Ishikawa (cell line): ENCODE results near the gene PCP4.

ENCODE experiments used
- CEBPB ChIP-seq: IDR thresholded peaks from 2 replicates; pipeline ENCODE4 v1.6.1; 2012
- CREB1 ChIP-seq: IDR thresholded peaks from 2 replicates; pipeline ENCODE4 v1.6.1; 2012; ENCODE audit warnings: low read depth
- EGR1 ChIP-seq: IDR thresholded peaks from 2 replicates; pipeline ENCODE4 v1.6.1; 2012
- EP300 ChIP-seq: IDR thresholded peaks from 2 replicates; pipeline ENCODE4 v1.6.1; 2012; ENCODE audit warnings: borderline replicate concordance
- FOXM1 ChIP-seq: IDR thresholded peaks from 2 replicates; pipeline ENCODE4 v1.6.1; 2012; ENCODE audit warnings: low read depth, borderline replicate concordance
- NFIC ChIP-seq: IDR thresholded peaks from 2 replicates; pipeline ENCODE4 v1.6.1; 2012
- RAD21 ChIP-seq: IDR thresholded peaks from 2 replicates; pipeline ENCODE4 v1.6.1; 2012; ENCODE audit warnings: low read depth
- TAF1 ChIP-seq: IDR thresholded peaks from 2 replicates; pipeline ENCODE4 v1.6.1; 2012; ENCODE audit warnings: low read depth, mild to moderate bottlenecking
- TCF12 ChIP-seq: IDR thresholded peaks from 2 replicates; pipeline ENCODE4 v1.6.1; 2012; ENCODE audit warnings: low read depth
- TEAD4 ChIP-seq: IDR thresholded peaks from 2 replicates; pipeline ENCODE4 v1.6.1; 2012
- YY1 ChIP-seq: IDR thresholded peaks from 2 replicates; pipeline ENCODE4 v1.6.1; 2012; ENCODE audit warnings: low read depth
- ZBTB7A ChIP-seq: IDR thresholded peaks from 2 replicates; pipeline ENCODE4 v1.6.1; 2012; ENCODE audit warnings: low read depth
- TF ChIP-seq, protein P1 (sequence below): IDR thresholded peaks from 2 replicates; pipeline ENCODE4 v1.6.1; 2012
- TF ChIP-seq, protein P2 (sequence below): IDR thresholded peaks from 2 replicates; pipeline ENCODE4 v1.6.1; 2012; ENCODE audit warnings: low read depth, mild to moderate bottlenecking
- TF ChIP-seq, protein P3 (sequence below): IDR thresholded peaks from 2 replicates; pipeline ENCODE4 v1.6.1; 2012

The PCP4 gene

DNA sequence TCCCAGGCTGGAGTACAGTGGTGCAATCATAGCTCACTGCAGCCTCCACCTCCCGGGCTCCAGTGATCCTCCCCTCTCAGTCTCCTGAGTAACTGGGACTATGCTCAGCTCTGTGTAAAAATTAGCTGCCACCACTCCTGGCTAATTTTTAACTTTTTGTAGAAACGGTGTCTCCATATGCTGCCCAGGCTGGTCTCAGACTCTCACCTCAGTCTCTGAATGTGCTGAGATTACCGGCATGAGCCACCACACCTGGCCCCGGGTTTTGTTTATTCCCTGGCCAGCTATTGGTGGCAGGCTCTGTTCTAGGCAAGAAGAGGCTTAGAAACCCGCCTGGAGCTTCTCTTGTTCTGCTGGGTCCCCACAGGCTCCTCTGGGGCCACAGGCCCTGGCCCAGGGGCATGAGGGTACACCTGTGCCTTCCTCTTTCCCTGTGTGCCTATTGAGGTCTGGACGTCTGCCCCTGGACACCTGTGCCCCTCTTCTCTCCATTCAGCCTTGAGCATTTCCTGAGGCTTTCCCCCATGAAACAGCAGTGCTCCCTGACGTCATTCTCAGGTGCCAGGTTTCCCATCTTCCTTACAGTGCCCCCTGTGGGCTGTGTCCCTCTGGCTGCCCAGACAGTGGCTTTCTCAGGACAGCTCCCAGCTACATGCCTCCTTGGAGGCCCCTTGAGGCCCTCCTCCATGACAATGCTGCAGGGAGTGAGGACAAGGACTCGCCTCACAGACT is 57.5 kb downstream of the PCP4 start:
- TF ChIP-seq TAF1, result no peak
- no peak for TF ChIP-seq ZBTB7A
- TF ChIP-seq TCF12, result no peak
- TF ChIP-seq EP300, result no peak
- TF ChIP-seq, protein P1, sequence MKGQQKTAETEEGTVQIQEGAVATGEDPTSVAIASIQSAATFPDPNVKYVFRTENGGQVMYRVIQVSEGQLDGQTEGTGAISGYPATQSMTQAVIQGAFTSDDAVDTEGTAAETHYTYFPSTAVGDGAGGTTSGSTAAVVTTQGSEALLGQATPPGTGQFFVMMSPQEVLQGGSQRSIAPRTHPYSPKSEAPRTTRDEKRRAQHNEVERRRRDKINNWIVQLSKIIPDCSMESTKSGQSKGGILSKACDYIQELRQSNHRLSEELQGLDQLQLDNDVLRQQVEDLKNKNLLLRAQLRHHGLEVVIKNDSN, result no peak
- no peak for TF ChIP-seq FOXM1
- no peak for TF ChIP-seq RAD21
- TF ChIP-seq, protein P2, sequence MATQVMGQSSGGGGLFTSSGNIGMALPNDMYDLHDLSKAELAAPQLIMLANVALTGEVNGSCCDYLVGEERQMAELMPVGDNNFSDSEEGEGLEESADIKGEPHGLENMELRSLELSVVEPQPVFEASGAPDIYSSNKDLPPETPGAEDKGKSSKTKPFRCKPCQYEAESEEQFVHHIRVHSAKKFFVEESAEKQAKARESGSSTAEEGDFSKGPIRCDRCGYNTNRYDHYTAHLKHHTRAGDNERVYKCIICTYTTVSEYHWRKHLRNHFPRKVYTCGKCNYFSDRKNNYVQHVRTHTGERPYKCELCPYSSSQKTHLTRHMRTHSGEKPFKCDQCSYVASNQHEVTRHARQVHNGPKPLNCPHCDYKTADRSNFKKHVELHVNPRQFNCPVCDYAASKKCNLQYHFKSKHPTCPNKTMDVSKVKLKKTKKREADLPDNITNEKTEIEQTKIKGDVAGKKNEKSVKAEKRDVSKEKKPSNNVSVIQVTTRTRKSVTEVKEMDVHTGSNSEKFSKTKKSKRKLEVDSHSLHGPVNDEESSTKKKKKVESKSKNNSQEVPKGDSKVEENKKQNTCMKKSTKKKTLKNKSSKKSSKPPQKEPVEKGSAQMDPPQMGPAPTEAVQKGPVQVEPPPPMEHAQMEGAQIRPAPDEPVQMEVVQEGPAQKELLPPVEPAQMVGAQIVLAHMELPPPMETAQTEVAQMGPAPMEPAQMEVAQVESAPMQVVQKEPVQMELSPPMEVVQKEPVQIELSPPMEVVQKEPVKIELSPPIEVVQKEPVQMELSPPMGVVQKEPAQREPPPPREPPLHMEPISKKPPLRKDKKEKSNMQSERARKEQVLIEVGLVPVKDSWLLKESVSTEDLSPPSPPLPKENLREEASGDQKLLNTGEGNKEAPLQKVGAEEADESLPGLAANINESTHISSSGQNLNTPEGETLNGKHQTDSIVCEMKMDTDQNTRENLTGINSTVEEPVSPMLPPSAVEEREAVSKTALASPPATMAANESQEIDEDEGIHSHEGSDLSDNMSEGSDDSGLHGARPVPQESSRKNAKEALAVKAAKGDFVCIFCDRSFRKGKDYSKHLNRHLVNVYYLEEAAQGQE, result no peak
- TF ChIP-seq YY1, result no peak
- no peak for TF ChIP-seq CREB1
- TF ChIP-seq TEAD4, result no peak
- no peak for TF ChIP-seq CEBPB
- no peak for TF ChIP-seq EGR1
- TF ChIP-seq, protein P3, sequence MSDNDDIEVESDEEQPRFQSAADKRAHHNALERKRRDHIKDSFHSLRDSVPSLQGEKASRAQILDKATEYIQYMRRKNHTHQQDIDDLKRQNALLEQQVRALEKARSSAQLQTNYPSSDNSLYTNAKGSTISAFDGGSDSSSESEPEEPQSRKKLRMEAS, result no peak
- TF ChIP-seq NFIC, result no peak

DNA sequence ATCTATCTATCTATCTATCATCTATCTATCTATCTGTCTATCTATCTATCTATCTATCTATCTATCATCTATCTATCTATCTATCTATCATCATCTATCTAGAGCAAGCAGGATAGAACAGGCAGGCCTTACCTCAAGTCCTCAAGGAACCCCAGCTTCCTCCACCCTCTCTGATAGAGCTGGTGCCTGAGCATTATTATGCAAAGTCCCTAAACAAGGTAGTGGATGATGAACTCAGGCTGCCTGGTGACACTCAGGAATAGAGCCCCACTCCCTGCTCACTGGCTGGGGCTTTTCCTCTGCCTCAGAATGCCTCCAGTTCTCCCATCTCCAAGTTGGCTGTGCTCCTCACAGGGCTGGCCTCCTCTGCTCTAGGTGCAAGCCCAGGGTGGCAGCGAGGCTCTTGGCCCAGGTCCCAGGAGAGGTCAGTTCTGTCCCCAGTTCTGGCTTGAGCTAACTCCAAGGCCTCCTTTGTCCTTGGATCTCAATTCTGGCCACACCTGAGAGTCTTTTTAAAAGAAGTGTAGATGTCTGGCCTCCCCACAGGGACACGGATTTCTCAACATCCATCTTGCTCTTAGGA is 60.2 kb downstream of the PCP4 start:
- no peak for TF ChIP-seq FOXM1
- no peak for TF ChIP-seq ZBTB7A
- no peak for TF ChIP-seq TEAD4

DNA sequence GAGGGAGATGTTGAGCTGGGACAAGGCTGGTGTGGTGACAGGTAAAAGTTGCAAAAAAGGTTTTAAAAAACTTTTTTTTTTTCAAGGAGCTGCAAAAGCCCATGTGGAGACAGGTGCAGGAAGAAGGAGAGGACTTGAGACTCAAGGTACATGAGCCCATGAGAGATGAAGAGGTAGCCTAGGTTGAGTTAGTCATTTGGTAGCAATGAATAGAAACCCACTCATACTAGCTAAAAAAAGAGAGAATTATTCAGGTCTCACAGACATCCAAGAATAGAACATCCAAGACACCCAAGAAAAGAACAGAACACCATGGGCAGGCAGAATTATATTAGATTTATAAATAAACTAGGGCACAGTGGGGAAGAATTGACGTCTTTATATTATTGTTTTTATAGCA is 65.1 kb downstream of the PCP4 start:
- TF ChIP-seq YY1 (no peak), NFIC (no peak), TCF12 (no peak), ZBTB7A (no peak), FOXM1 (no peak), CREB1 (no peak), TEAD4 (no peak), EGR1 (no peak), RAD21 (no peak), CEBPB (no peak), TAF1 (no peak), EP300 (no peak)
- TF ChIP-seq, protein P1, result no peak
- TF ChIP-seq, protein P3, result no peak
- TF ChIP-seq, protein P2, result no peak

DNA sequence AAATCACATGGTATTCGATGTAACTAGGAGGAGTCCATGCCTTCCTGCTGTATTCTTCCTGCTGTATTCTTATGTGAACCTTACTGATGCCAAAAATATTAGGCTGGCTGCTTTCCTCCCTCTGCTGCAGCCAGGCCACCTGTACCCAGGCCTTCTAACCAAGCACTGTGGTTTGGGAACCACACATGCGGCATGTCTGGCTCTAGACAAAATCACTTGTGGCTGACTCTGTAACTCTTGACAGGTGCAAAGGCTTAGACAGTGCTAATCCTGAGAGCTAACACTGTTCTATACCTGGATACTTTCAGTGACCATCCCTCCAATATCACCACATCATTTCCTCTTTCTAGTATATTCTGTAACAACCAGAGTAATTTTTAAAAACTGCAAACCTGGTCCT is 67.7 kb downstream of the PCP4 start:
- TF ChIP-seq, protein P2, result no peak
- TF ChIP-seq CEBPB (no peak), RAD21 (no peak)

DNA sequence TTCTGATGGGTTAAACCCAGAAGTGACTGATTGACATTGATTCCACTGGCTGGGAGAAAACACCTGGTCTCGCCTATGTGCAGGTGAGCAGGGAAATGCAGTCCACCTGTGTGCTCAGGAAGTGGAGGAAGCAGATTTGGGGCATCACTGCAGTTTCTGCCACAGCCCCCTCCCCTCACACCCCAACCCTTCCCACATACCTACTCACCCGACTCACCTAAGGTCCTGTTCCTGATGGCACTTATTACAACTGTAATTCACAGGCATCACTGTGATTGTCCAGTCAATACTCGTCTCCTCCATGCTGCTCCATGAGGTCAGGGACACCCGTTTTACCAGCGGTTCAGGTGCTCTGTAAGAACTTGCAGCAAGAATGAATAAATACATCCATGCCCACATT is 68.5 kb downstream of the PCP4 start:
- TF ChIP-seq ZBTB7A, result no peak
- no peak for TF ChIP-seq RAD21
- TF ChIP-seq, protein P3, result no peak
- no peak for TF ChIP-seq TEAD4
- TF ChIP-seq NFIC, result no peak
- TF ChIP-seq, protein P1, result no peak
- no peak for TF ChIP-seq TAF1
- no peak for TF ChIP-seq EGR1
- TF ChIP-seq FOXM1, result no peak
- no peak for TF ChIP-seq TCF12
- TF ChIP-seq, protein P2, result no peak
- TF ChIP-seq EP300, result no peak
- no peak for TF ChIP-seq CEBPB
- TF ChIP-seq YY1, result no peak
- TF ChIP-seq CREB1, result no peak
